ENCODE measurements around the gene CORIN. TPM values are rescaled to one million over a fixed set of nuclear protein-coding genes. Genes with fewer than 3 reads are reported as not detected.

CORIN gene
- total and polyA plus RNA-seq, 4 donors = 1.4 to 1.9 (median 1.7) TPM

GRCh38 chr4:47664051-47664826 is 173.6 kb downstream of the CORIN start:
- no peaks in the 10 kb centered on the region for H3K27me3 ChIP-seq (ENCODE audit: control insufficient read depth, insufficient read depth, low read length)
- no peaks in the 10 kb centered on the region for H3K4me1 ChIP-seq (ENCODE audit: control insufficient read depth, insufficient read depth, low read length)
- H3K36me3 ChIP-seq (ENCODE audit: control insufficient read depth, insufficient read depth, low read length) = no peaks in the 10 kb centered on the region
- no peak overlapping the region for H3K27ac ChIP-seq (ENCODE audit: low read depth, low read length)
- H3K4me3 ChIP-seq (ENCODE audit: low read depth, low read length) = no peak overlapping the region
- 85% methylated on average over 5 of the region's 8 CpGs for WGBS (ENCODE audit: insufficient coverage)
- DNase-seq (ENCODE audit: low read depth in 4 of 6, low spot score in 6 of 6) = no peak
- no peaks in the 10 kb centered on the region for H3K9me3 ChIP-seq (ENCODE audit: control insufficient read depth, insufficient read depth, low read length)

GRCh38 chr4:47662975-47663374 is 174.9 kb downstream of the CORIN start:
- Histone ChIP-seq H3K4me1 (ENCODE audit: control insufficient read depth, insufficient read depth, low read length) (no peaks in the 10 kb centered on the region), H3K27ac (ENCODE audit: low read depth, low read length) (no peak overlapping the region), H3K27me3 (ENCODE audit: control insufficient read depth, insufficient read depth, low read length) (no peaks in the 10 kb centered on the region), H3K4me3 (ENCODE audit: low read depth, low read length) (no peak overlapping the region), H3K9me3 (ENCODE audit: control insufficient read depth, insufficient read depth, low read length) (no peaks in the 10 kb centered on the region), H3K36me3 (ENCODE audit: control insufficient read depth, insufficient read depth, low read length) (no peaks in the 10 kb centered on the region)
- 50% methylated on average over 1 of the region's 3 CpGs for WGBS (ENCODE audit: insufficient coverage)
- no peak for DNase-seq (ENCODE audit: low read depth in 4 of 6, low spot score in 6 of 6)

GRCh38 chr4:47661741-47662140 is 176.1 kb downstream of the CORIN start:
- no peak for DNase-seq (ENCODE audit: low read depth in 4 of 6, low spot score in 6 of 6)
- Histone ChIP-seq H3K4me1 (ENCODE audit: control insufficient read depth, insufficient read depth, low read length) (no peaks in the 10 kb centered on the region), H3K27ac (ENCODE audit: low read depth, low read length) (no peak overlapping the region), H3K27me3 (ENCODE audit: control insufficient read depth, insufficient read depth, low read length) (no peaks in the 10 kb centered on the region), H3K36me3 (ENCODE audit: control insufficient read depth, insufficient read depth, low read length) (no peaks in the 10 kb centered on the region), H3K9me3 (ENCODE audit: control insufficient read depth, insufficient read depth, low read length) (no peaks in the 10 kb centered on the region), H3K4me3 (ENCODE audit: low read depth, low read length) (no peak overlapping the region)
- WGBS (ENCODE audit: insufficient coverage) = no CpG with 5 or more reads among the region's 1 CpG

- H3K9me3 ChIP-seq (ENCODE audit: control insufficient read depth, insufficient read depth, low read length) = peaks cover 3% of the 10 kb centered on the region
- no peaks in the 10 kb centered on the region for H3K27me3 ChIP-seq (ENCODE audit: control insufficient read depth, insufficient read depth, low read length)
- H3K4me3 ChIP-seq (ENCODE audit: low read depth, low read length) = no peak overlapping the region
- H3K27ac ChIP-seq (ENCODE audit: low read depth, low read length) = no peak overlapping the region
- no peaks in the 10 kb centered on the region for H3K4me1 ChIP-seq (ENCODE audit: control insufficient read depth, insufficient read depth, low read length)
- 80% methylated on average over 1 of the region's 1 CpG for WGBS (ENCODE audit: insufficient coverage)
- H3K36me3 ChIP-seq (ENCODE audit: control insufficient read depth, insufficient read depth, low read length) = no peaks in the 10 kb centered on the region
- no peak for DNase-seq (ENCODE audit: low read depth in 4 of 6, low spot score in 6 of 6)
Measured at GRCh38 chr4:47659342-47659741, 178.5 kb downstream of the CORIN start.

DNA sequence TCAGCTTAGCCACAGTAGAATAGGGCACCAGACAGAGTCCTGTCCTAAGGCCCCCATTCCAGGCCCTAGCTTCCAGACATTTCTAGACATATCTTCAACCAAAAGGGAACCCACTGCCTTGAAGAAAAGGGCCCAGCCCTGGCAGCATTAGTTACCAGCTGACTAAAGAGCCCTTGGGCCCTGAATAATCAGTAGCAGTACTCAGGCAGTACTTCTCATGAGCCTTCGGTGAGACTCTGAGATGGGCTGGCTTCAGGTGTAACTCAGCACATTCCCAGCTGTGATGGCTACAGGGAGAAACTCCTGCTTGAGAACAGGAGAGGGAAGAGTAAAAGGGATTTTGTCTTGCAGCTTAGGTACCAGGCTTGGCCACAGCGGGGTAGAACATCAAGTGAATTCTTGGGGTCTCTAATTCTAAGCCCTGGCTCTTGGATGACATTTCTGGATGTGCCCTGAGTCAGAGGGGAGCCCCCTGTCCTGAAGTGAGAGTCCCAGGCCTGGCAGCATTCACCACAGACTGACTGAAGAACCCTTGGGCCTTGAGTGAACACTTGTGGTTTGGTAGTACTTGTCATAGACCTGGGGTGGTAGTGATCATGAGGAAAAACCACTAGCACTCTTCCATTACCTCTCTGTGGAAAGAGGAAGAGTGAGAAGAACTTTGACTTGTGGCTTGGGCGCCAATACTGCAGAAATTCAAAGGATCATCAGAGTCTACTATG is 182.7 kb downstream of the CORIN start:
- no peaks in the 10 kb centered on the region for H3K27me3 ChIP-seq (ENCODE audit: control insufficient read depth, insufficient read depth, low read length)
- 97% methylated on average over 2 of the region's 3 CpGs for WGBS (ENCODE audit: insufficient coverage)
- H3K4me1 ChIP-seq (ENCODE audit: control insufficient read depth, insufficient read depth, low read length) = no peaks in the 10 kb centered on the region
- no peak overlapping the region for H3K4me3 ChIP-seq (ENCODE audit: low read depth, low read length)
- H3K9me3 ChIP-seq (ENCODE audit: control insufficient read depth, insufficient read depth, low read length) = peaks cover 3% of the 10 kb centered on the region
- H3K36me3 ChIP-seq (ENCODE audit: control insufficient read depth, insufficient read depth, low read length) = no peaks in the 10 kb centered on the region
- no peak overlapping the region for H3K27ac ChIP-seq (ENCODE audit: low read depth, low read length)
- DNase-seq (ENCODE audit: low read depth in 4 of 6, low spot score in 6 of 6) = no peak

GRCh38 chr4:47652092-47652491 is 185.8 kb downstream of the CORIN start:
- DNase-seq (ENCODE audit: low read depth in 4 of 6, low spot score in 6 of 6) = no peak
- Histone ChIP-seq H3K9me3 (ENCODE audit: control insufficient read depth, insufficient read depth, low read length) (peaks cover 3% of the 10 kb centered on the region), H3K4me3 (ENCODE audit: low read depth, low read length) (no peak overlapping the region), H3K27ac (ENCODE audit: low read depth, low read length) (no peak overlapping the region), H3K36me3 (ENCODE audit: control insufficient read depth, insufficient read depth, low read length) (no peaks in the 10 kb centered on the region), H3K4me1 (ENCODE audit: control insufficient read depth, insufficient read depth, low read length) (no peaks in the 10 kb centered on the region), H3K27me3 (ENCODE audit: control insufficient read depth, insufficient read depth, low read length) (no peaks in the 10 kb centered on the region)
- WGBS (ENCODE audit: insufficient coverage) = no CpG with 5 or more reads among the region's 2 CpGs

GRCh38 chr4:47651231-47651630 is 186.6 kb downstream of the CORIN start:
- Histone ChIP-seq H3K4me3 (ENCODE audit: low read depth, low read length) (no peak overlapping the region), H3K36me3 (ENCODE audit: control insufficient read depth, insufficient read depth, low read length) (no peaks in the 10 kb centered on the region), H3K27me3 (ENCODE audit: control insufficient read depth, insufficient read depth, low read length) (no peaks in the 10 kb centered on the region), H3K9me3 (ENCODE audit: control insufficient read depth, insufficient read depth, low read length) (no peaks in the 10 kb centered on the region), H3K4me1 (ENCODE audit: control insufficient read depth, insufficient read depth, low read length) (no peaks in the 10 kb centered on the region), H3K27ac (ENCODE audit: low read depth, low read length) (no peak overlapping the region)
- DNase-seq (ENCODE audit: low read depth in 4 of 6, low spot score in 6 of 6) = no peak
- 80% methylated on average over 1 of the region's 3 CpGs for WGBS (ENCODE audit: insufficient coverage)

DNA sequence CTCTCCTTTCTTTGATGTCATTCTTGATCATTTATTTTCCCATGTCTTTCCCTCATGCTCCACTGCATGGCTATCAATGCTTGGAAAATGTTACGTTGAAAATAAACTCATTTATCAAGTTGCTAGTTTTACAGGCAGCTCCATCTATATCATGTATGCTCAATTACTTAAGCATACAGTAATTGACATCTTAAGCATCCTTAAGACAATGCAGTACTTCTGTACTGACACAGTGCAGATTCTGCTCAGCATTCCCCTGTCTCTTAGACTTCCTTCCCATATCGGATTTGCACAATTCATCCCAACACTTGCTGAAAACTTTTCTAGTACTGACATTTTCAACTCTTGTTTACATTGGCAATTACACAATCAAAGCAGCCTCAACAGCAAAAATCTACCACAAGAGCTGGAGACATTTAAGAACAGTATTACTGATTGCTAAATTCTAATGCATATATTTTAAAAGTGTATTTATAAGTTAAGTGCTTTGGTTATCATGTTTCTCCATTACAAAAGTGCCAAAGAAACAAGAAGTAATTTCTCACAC is 187.2 kb downstream of the CORIN start:
- WGBS (ENCODE audit: insufficient coverage) = 40% methylated on average over 1 of the region's 2 CpGs
- Histone ChIP-seq H3K27ac (ENCODE audit: low read depth, low read length) (no peak overlapping the region), H3K4me1 (ENCODE audit: control insufficient read depth, insufficient read depth, low read length) (no peaks in the 10 kb centered on the region), H3K4me3 (ENCODE audit: low read depth, low read length) (no peak overlapping the region), H3K9me3 (ENCODE audit: control insufficient read depth, insufficient read depth, low read length) (no peaks in the 10 kb centered on the region), H3K36me3 (ENCODE audit: control insufficient read depth, insufficient read depth, low read length) (no peaks in the 10 kb centered on the region), H3K27me3 (ENCODE audit: control insufficient read depth, insufficient read depth, low read length) (no peaks in the 10 kb centered on the region)
- peak in 1 of 6 donors; percentile 17 for DNase-seq (ENCODE audit: low read depth in 4 of 6, low spot score in 6 of 6)

DNA sequence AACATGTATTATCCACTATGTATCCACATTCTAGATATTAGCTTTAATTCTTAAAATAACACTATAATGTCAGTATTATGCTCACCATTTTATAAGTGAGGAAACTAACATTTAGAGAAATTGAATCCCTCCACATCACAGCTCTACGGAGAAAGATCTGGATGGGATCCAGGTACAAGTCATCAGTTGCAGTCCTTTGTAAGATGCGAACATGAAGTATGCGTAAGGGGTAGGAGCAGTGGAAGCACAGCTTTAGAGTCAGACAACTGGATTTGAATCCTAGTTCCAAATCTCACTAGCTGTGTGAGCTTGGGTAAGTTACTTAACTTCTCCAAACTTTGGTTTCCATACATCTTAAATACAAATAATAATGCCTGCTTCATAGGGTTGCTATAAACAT is 190.3 kb downstream of the CORIN start:
- no peaks in the 10 kb centered on the region for H3K36me3 ChIP-seq (ENCODE audit: control insufficient read depth, insufficient read depth, low read length)
- no peaks in the 10 kb centered on the region for H3K4me1 ChIP-seq (ENCODE audit: control insufficient read depth, insufficient read depth, low read length)
- no CpG with 5 or more reads among the region's 3 CpGs for WGBS (ENCODE audit: insufficient coverage)
- no peak overlapping the region for H3K27ac ChIP-seq (ENCODE audit: low read depth, low read length)
- H3K9me3 ChIP-seq (ENCODE audit: control insufficient read depth, insufficient read depth, low read length) = no peaks in the 10 kb centered on the region
- no peak overlapping the region for H3K4me3 ChIP-seq (ENCODE audit: low read depth, low read length)
- no peak for DNase-seq (ENCODE audit: low read depth in 4 of 6, low spot score in 6 of 6)
- no peaks in the 10 kb centered on the region for H3K27me3 ChIP-seq (ENCODE audit: control insufficient read depth, insufficient read depth, low read length)
